Right lobe of liver (tissue), 4 donors: ENCODE results near the gene PCSK2.

Source experiments
- POLR2A ChIP-seq: fragments of 450-650 bp; IDR thresholded peaks from one replicate; pipeline ENCODE4 v1.6.1; 2017; ENCODE audit warnings: antibody characterized with exemption, mild to moderate bottlenecking
- TF ChIP-seq, protein P1 (sequence below), 4 donors: fragments of 200-600 bp in 3 of 4; fragments of 450-650 bp in 1 of 4; IDR thresholded peaks; one replicate each; pipeline versions ENCODE4 v1.5.1 to v1.8.0; 2016 to 2022; ENCODE audit warnings: antibody characterized with exemption in 4 of 4, mild to moderate bottlenecking in 2 of 4
- donor health status: DM: no; HTN: no; CAD: no.
- donor health status: DM: no; HTN: no; CAD: no.
- donor health status: DM: no; HTN: yes; CAD: no.

DNA sequence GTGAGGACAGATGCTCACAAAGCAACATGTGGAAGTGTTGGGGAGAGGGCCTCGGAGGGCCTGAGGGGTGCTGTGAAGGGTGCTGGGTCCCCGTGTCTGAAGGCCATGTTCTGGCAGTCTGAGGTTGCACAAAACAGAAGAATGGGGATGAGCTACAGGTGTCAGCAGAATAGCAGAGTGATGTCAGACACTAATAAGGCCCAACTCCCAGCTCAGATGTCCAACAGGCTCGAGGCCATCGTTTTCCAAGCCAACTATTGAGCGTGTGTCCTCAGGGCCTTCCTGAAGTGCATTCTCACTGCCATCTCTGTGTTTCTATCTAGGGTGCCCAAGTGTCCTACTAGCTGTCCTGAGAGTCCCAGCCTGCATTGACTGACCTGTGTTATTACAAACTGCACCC is 296.5 kb downstream of the PCSK2 start:
- TF ChIP-seq, protein P1, sequence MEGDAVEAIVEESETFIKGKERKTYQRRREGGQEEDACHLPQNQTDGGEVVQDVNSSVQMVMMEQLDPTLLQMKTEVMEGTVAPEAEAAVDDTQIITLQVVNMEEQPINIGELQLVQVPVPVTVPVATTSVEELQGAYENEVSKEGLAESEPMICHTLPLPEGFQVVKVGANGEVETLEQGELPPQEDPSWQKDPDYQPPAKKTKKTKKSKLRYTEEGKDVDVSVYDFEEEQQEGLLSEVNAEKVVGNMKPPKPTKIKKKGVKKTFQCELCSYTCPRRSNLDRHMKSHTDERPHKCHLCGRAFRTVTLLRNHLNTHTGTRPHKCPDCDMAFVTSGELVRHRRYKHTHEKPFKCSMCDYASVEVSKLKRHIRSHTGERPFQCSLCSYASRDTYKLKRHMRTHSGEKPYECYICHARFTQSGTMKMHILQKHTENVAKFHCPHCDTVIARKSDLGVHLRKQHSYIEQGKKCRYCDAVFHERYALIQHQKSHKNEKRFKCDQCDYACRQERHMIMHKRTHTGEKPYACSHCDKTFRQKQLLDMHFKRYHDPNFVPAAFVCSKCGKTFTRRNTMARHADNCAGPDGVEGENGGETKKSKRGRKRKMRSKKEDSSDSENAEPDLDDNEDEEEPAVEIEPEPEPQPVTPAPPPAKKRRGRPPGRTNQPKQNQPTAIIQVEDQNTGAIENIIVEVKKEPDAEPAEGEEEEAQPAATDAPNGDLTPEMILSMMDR (IDR thresholded peaks at IDR 0.05) = no peak
- TF ChIP-seq POLR2A = no peak
